Neutrophil (primary cell): Measurements from ENCODE around the gene APOO.

ENCODE experiments used
- H3K27ac ChIP-seq: fragments of 200-600 bp; sonication (generic); 2 replicates; pipeline ENCODE4 v1.5.1; 2016; ENCODE audit warnings: mild to moderate bottlenecking, moderate library complexity
- H3K27me3 ChIP-seq: fragments of 200-600 bp; sonication (generic); 2 replicates; pipeline ENCODE4 v1.6.0; 2016; ENCODE audit warnings: mild to moderate bottlenecking
- H3K36me3 ChIP-seq: fragments of 200-600 bp; sonication (generic); 2 replicates; pipeline ENCODE4 v1.5.1; 2017
- H3K4me1 ChIP-seq, 2 experiments: fragments of 200-600 bp in 1 of 2; sonication (generic) in 1 of 2; 1 replicate in 1 of 2; 2 replicates in 1 of 2; pipeline versions ENCODE4 v1.5.1 to v1.6.1; 2013 to 2016; ENCODE audit warnings: low read depth in 1 of 2, low read length in 1 of 2, mild to moderate bottlenecking in 1 of 2, moderate library complexity in 1 of 2; ENCODE audit not compliant: control insufficient read depth in 1 of 2, insufficient read depth in 1 of 2
- H3K4me3 ChIP-seq, 2 experiments: fragments of 200-600 bp in 1 of 2; sonication (generic) in 1 of 2; 1 replicate in 1 of 2; 2 replicates in 1 of 2; pipeline ENCODE4 v1.5.1; 2013 to 2016; ENCODE audit warnings: low read depth in 1 of 2, low read length in 1 of 2, mild to moderate bottlenecking in 1 of 2, moderate library complexity in 1 of 2
- H3K9me3 ChIP-seq: fragments of 200-600 bp; sonication (generic); 2 replicates; pipeline ENCODE4 v1.5.1; 2016
- TF ChIP-seq, protein P1 (sequence below): fragments of 200-600 bp; sonication (generic); IDR thresholded peaks from 2 replicates; pipeline ENCODE4 v1.5.1; 2016; ENCODE audit warnings: antibody characterized with exemption

APOO gene

DNA sequence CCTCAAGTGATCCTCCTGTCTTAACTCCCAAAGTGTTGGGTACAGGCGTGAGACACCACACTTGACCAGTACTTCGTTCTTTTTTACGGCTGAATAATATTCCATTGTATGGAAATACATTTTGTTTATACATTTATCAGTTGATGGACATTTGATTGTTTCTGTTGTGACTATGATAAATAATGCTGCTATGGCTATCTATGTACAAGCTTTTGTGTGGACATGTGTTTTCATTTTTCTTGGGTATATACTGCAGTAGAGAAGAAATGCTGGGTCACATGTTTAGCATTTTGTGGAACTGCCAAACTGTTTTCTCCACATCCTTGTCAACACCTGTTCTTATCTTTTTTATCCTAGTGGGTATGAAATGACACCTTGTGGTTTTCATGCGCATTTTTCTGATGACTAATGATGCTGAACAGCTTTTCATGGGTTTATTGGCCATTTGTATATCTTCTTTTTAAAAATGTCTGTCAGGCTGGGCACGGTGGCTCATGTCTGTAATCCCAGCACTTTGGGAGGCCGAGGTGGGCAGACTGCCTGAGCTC is 87.4 kb downstream of the APOO start:
- Histone ChIP-seq H3K27ac (no peak overlapping the region), H3K4me1 (peaks cover 0 to 4% of the 10 kb centered on the region in 2 experiments), H3K36me3 (no peaks in the 10 kb centered on the region), H3K27me3 (no peaks in the 10 kb centered on the region), H3K4me3 (no peak overlapping the region), H3K9me3 (no peaks in the 10 kb centered on the region)
- TF ChIP-seq, protein P1, sequence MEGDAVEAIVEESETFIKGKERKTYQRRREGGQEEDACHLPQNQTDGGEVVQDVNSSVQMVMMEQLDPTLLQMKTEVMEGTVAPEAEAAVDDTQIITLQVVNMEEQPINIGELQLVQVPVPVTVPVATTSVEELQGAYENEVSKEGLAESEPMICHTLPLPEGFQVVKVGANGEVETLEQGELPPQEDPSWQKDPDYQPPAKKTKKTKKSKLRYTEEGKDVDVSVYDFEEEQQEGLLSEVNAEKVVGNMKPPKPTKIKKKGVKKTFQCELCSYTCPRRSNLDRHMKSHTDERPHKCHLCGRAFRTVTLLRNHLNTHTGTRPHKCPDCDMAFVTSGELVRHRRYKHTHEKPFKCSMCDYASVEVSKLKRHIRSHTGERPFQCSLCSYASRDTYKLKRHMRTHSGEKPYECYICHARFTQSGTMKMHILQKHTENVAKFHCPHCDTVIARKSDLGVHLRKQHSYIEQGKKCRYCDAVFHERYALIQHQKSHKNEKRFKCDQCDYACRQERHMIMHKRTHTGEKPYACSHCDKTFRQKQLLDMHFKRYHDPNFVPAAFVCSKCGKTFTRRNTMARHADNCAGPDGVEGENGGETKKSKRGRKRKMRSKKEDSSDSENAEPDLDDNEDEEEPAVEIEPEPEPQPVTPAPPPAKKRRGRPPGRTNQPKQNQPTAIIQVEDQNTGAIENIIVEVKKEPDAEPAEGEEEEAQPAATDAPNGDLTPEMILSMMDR, result no peak

DNA sequence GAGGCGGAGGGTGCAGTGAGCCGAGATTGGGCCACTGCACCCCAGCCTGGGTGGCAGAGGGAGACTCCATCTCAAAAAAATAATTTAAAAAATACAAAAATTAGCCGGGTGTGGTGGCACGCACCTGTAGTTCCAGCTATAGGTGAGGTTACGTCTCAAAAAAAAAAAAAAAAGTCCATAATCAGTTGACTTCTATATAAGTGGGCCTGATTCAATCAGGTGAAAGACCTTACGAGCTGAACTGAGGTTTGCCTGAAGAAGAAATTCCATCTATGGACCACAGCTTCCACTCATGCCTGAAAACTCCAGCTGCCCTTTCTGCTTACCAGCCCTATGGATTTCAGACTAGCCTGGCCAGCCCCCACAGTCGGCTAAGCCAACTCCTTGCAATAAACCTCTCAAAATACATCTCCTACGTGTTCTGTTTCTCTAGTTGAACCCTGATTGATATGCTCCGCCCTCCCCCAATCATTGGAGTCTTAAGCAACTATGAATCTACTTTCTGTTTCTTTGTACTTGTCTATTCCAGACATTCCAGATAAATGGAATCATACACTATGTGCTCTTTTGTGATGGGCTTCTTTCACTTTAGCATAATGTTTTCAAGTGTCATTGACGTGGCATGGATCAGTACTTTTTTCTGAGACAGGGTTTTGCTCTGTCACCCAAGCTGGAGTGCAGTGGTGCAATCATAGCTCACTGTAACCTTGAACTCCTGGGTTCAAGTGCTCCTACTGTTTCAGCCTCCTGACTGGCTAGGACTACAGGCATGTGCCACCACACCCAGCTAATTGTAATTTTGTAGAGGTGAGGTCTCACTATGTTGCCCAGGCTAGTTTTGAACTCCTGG is 88.1 kb downstream of the APOO start:
- H3K4me1 ChIP-seq, result peaks cover 0 to 4% of the 10 kb centered on the region in 2 experiments
- H3K27me3 ChIP-seq, result no peaks in the 10 kb centered on the region
- H3K9me3 ChIP-seq, result no peaks in the 10 kb centered on the region
- TF ChIP-seq, protein P1, result no peak
- H3K4me3 ChIP-seq, result no peak overlapping the region
- no peaks in the 10 kb centered on the region for H3K36me3 ChIP-seq
- H3K27ac ChIP-seq, result no peak overlapping the region

DNA sequence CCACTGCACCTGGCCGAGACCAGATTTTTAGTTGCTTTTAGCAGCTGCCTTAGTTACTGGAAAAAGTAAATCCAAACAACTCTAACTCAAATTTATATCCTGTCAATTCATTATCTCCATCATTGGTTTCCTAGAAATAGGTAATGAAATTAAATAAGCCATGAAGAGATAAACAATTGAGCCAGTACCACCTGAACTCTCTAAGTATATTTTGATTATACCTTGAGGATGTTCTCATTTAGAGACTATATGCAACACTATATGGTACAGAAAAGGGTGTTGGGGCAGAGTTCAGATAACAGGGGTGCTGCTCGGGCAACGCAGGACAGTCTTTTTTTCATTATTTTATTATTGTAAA is 89.8 kb downstream of the APOO start:
- H3K27ac ChIP-seq, result no peak overlapping the region
- H3K4me3 ChIP-seq, result no peak overlapping the region
- no peaks in the 10 kb centered on the region for H3K27me3 ChIP-seq
- no peaks in the 10 kb centered on the region for H3K36me3 ChIP-seq
- no peaks in the 10 kb centered on the region for H3K9me3 ChIP-seq
- peaks cover 0 to 4% of the 10 kb centered on the region in 2 experiments for H3K4me1 ChIP-seq
- TF ChIP-seq, protein P1, result no peak

DNA sequence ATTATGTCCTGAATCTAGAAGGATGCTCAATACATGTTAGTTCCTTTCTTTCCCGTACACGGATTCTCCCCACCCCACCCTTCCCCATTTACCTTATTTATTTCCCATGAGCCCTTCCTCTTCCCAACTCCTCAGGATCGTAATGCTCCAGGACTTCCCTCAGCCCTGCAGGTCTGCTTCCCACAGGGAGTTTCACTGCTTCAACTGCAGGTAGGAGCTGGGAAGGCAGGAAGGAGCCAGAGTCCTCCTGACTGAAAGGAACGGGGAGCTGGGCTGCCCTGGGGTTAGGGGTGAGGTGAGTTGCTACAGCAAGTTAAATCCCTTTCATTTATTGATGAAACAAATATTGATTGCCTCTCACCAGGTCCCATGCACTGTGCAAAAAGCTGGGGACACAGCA is 91.6 kb downstream of the APOO start:
- Histone ChIP-seq H3K4me3 (no peak overlapping the region), H3K9me3 (no peaks in the 10 kb centered on the region), H3K4me1 (peaks cover 7 to 11% of the 10 kb centered on the region in 2 experiments), H3K36me3 (no peaks in the 10 kb centered on the region), H3K27ac (no peak overlapping the region), H3K27me3 (no peaks in the 10 kb centered on the region)
- TF ChIP-seq, protein P1, result no peak

DNA sequence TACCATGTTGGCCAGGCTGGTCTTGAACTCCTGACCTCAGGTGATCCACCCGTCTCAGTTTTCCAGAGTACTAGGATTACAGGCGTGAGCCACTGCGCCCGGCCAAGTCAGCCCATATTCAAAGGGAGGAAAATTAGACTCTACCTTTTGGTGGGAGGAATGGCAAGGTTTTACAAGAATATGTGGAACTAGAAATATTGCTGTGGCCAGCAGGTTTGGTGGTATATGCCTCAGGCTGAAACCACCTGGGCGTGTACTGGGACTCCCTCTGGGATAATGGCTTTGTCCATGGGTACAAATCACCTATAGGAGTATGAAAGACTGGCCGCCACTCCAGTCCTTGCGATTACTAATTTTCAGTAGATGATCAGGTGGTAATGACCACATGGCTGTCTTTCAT is 92.4 kb downstream of the APOO start:
- Histone ChIP-seq H3K4me3 (no peak overlapping the region), H3K36me3 (no peaks in the 10 kb centered on the region), H3K27me3 (no peaks in the 10 kb centered on the region), H3K4me1 (peaks cover 13 to 18% of the 10 kb centered on the region in 2 experiments), H3K27ac (no peak overlapping the region), H3K9me3 (no peaks in the 10 kb centered on the region)
- TF ChIP-seq, protein P1, result no peak
